Astrocyte of the spinal cord (primary cell): Measurements from ENCODE around the gene NUP98.
"Not testable (repeated sequence)": the region's sequence is repeated elsewhere in the genome, so short reads cannot be mapped to it uniquely, and the experiment has no call there.

Experiments used
- DNase-seq: peaks from one replicate; pipeline ENCODE4 v3.0.0; 2011; ENCODE audit warnings: low read depth, low spot score
- H3K4me3 ChIP-seq: 2 replicates; pipeline ENCODE4 v1.5.1; 2011; ENCODE audit warnings: low read depth, mild to moderate bottlenecking, low read length, moderate library complexity
- CTCF ChIP-seq: IDR thresholded peaks from 2 replicates; pipeline ENCODE4 v1.5.1; 2012; ENCODE audit warnings: low read depth, mild to moderate bottlenecking, low read length, inconsistent platforms
- in situ Hi-C: cut with HindIII; loops from 2 replicates; pipeline ENCODE4 v1.10.0; 2017; ENCODE audit warnings: low sequenced_read_pairs

NUP98 gene

GRCh38 chr11:3822312-3822711, 25.0 kb upstream of the NUP98 start:
- in situ Hi-C loops: no loop called here
- no peak overlapping the region for H3K4me3 ChIP-seq
- no peak for TF ChIP-seq CTCF
- DNase-seq: no peak

- DNase-seq: no peak
- in situ Hi-C loops: no loop called here
- TF ChIP-seq CTCF: no peak
- H3K4me3 ChIP-seq: no peak overlapping the region
Observed at GRCh38 chr11:3820971-3821370, 23.6 kb upstream of the NUP98 start.

GRCh38 chr11:3817181-3817800, 19.9 kb upstream of the NUP98 start:
- TF ChIP-seq CTCF: no peak
- DNase-seq: no peak
- H3K4me3 ChIP-seq: no peak overlapping the region
- in situ Hi-C loops: no loop called here

GRCh38 chr11:3816673-3817072, 19.3 kb upstream of the NUP98 start:
- no peak for TF ChIP-seq CTCF
- in situ Hi-C loops: no loop called here
- H3K4me3 ChIP-seq: no peak overlapping the region
- DNase-seq: no peak

- no peak overlapping the region for H3K4me3 ChIP-seq
- TF ChIP-seq CTCF: no peak
- no peak for DNase-seq
- in situ Hi-C loops: no loop called here
Observed at GRCh38 chr11:3815845-3816244, 18.5 kb upstream of the NUP98 start.

- H3K4me3 ChIP-seq, DNase-seq, in situ Hi-C loops: not testable (repeated sequence)
Observed at GRCh38 chr11:3814832-3815231, 17.5 kb upstream of the NUP98 start.

- no peak overlapping the region for H3K4me3 ChIP-seq
- TF ChIP-seq CTCF: no peak
- in situ Hi-C loops: no loop called here
- no peak for DNase-seq
Observed at GRCh38 chr11:3810951-3811350, 13.6 kb upstream of the NUP98 start.
